Activated T-helper 1 cell treated with anti-CD3 and anti-CD28 coated beads, Interleukin-12 subunit alpha, Interleukin-12 subunit beta, Interleukin-2, Interleukin-4 antibody, amounts not matched to agents 30 ng/mL and 10 ng/mL and 1 ng/mL, durations not matched to agents 14 hours and 24 hours and 36 hours (primary cell): Measurements from ENCODE around the gene COL16A1. TPM values are rescaled to one million over a fixed set of nuclear protein-coding genes. Genes with fewer than 3 reads are reported as not detected.

Source experiments
- DNase-seq: peaks from one replicate; pipeline ENCODE4 v3.0.0; 2021; ENCODE audit warnings: low spot score
- H3K27ac Mint-ChIP-seq: one replicate; pipeline ENCODE4 v1.8.0; 2021; ENCODE audit warnings: mild to moderate bottlenecking, mixed read lengths
- H3K27me3 Mint-ChIP-seq: one replicate; pipeline ENCODE4 v1.8.0; 2022; ENCODE audit warnings: mild to moderate bottlenecking, moderate library complexity, mixed read lengths; ENCODE audit not compliant: insufficient read depth
- H3K36me3 Mint-ChIP-seq: one replicate; pipeline ENCODE4 v1.8.0; 2021; ENCODE audit warnings: low read depth, mixed read lengths
- H3K4me1 Mint-ChIP-seq: one replicate; pipeline ENCODE4 v1.8.0; 2021; ENCODE audit warnings: low read depth, mixed read lengths
- H3K4me3 Mint-ChIP-seq: one replicate; pipeline ENCODE4 v1.8.0; 2021; ENCODE audit warnings: mild to moderate bottlenecking, moderate library complexity, mixed read lengths
- H3K9me3 Mint-ChIP-seq: one replicate; pipeline ENCODE4 v1.8.0; 2021; ENCODE audit warnings: mixed read lengths
- intact Hi-C: fragments of 100-400 bp; cut with micrococcal nuclease; formaldehyde crosslinking; loops from one replicate; pipeline ENCODE4 v1.15.1; 2024
- total RNA-seq: library from RNA; stranded (reverse); gene quantifications from 2 replicates; pipeline ENCODE4 v1.2.3, GENCODE V29; 2022

The COL16A1 gene
- total RNA-seq, 1 donor from 2014 or later: not detected

- intact Hi-C loops: no loop called here
- H3K27ac Mint-ChIP-seq: no peak overlapping the region
- no peak for DNase-seq
- H3K36me3 Mint-ChIP-seq: no peaks in the 10 kb centered on the region
- peaks cover 13% of the 10 kb centered on the region for H3K4me1 Mint-ChIP-seq
- no peak overlapping the region for H3K4me3 Mint-ChIP-seq
- no peaks in the 10 kb centered on the region for H3K9me3 Mint-ChIP-seq
- H3K27me3 Mint-ChIP-seq: peaks cover 11% of the 10 kb centered on the region
Measured at GRCh38 chr1:31744165-31744888, 40.5 kb upstream of the COL16A1 start.

GRCh38 chr1:31742462-31743212 lies 38.8 kb upstream of the COL16A1 start:
- intact Hi-C loops: no loop called here
- no peak overlapping the region for H3K4me3 Mint-ChIP-seq
- no peak for DNase-seq
- peaks cover 14% of the 10 kb centered on the region for H3K4me1 Mint-ChIP-seq
- no peaks in the 10 kb centered on the region for H3K9me3 Mint-ChIP-seq
- H3K27ac Mint-ChIP-seq: no peak overlapping the region
- no peaks in the 10 kb centered on the region for H3K36me3 Mint-ChIP-seq
- H3K27me3 Mint-ChIP-seq: peaks cover 3% of the 10 kb centered on the region

GRCh38 chr1:31739346-31739745 lies 35.5 kb upstream of the COL16A1 start:
- H3K9me3 Mint-ChIP-seq: no peaks in the 10 kb centered on the region
- peak; percentile 49 for DNase-seq
- H3K27me3 Mint-ChIP-seq: no peaks in the 10 kb centered on the region
- H3K4me1 Mint-ChIP-seq: peaks cover 5% of the 10 kb centered on the region
- peak overlapping the region; percentile 8 for H3K4me3 Mint-ChIP-seq
- H3K27ac Mint-ChIP-seq: no peak overlapping the region
- H3K36me3 Mint-ChIP-seq: no peaks in the 10 kb centered on the region
- intact Hi-C loops: no loop called here

GRCh38 chr1:31736675-31737074 lies 32.9 kb upstream of the COL16A1 start:
- intact Hi-C loops: no loop called here
- H3K4me3 Mint-ChIP-seq: no peak overlapping the region
- H3K9me3 Mint-ChIP-seq: no peaks in the 10 kb centered on the region
- no peak overlapping the region for H3K27ac Mint-ChIP-seq
- H3K4me1 Mint-ChIP-seq: peaks cover 5% of the 10 kb centered on the region
- H3K27me3 Mint-ChIP-seq: peaks cover 4% of the 10 kb centered on the region
- DNase-seq: no peak
- H3K36me3 Mint-ChIP-seq: no peaks in the 10 kb centered on the region

GRCh38 chr1:31735571-31735970 lies 31.8 kb upstream of the COL16A1 start:
- Mint-ChIP-seq H3K36me3 (no peaks in the 10 kb centered on the region), H3K27me3 (peaks cover 4% of the 10 kb centered on the region)
- intact Hi-C loops: no loop called here

GRCh38 chr1:31734582-31735107 lies 30.8 kb upstream of the COL16A1 start:
- Mint-ChIP-seq H3K36me3 (no peaks in the 10 kb centered on the region), H3K4me3 (no peak overlapping the region), H3K27me3 (peaks cover 4% of the 10 kb centered on the region), H3K9me3 (no peaks in the 10 kb centered on the region), H3K27ac (no peak overlapping the region), H3K4me1 (peaks cover 4% of the 10 kb centered on the region)
- intact Hi-C loops: no loop called here
- no peak for DNase-seq

More at GRCh38 chr1:31735571-31735970, 31.8 kb upstream of the COL16A1 start:
- no peak for DNase-seq
- Mint-ChIP-seq H3K4me3 (no peak overlapping the region), H3K9me3 (no peaks in the 10 kb centered on the region), H3K27ac (no peak overlapping the region), H3K4me1 (peaks cover 5% of the 10 kb centered on the region)

GRCh38 chr1:31733389-31734219 lies 29.8 kb upstream of the COL16A1 start:
- H3K4me3 Mint-ChIP-seq: no peak overlapping the region
- peaks cover 4% of the 10 kb centered on the region for H3K27me3 Mint-ChIP-seq
- H3K4me1 Mint-ChIP-seq: no peaks in the 10 kb centered on the region
- H3K36me3 Mint-ChIP-seq: no peaks in the 10 kb centered on the region
- no peaks in the 10 kb centered on the region for H3K9me3 Mint-ChIP-seq
- intact Hi-C loops: no loop called here
- no peak for DNase-seq
- H3K27ac Mint-ChIP-seq: no peak overlapping the region

GRCh38 chr1:31732751-31733289 lies 29.0 kb upstream of the COL16A1 start:
- H3K9me3 Mint-ChIP-seq: no peaks in the 10 kb centered on the region
- no peaks in the 10 kb centered on the region for H3K4me1 Mint-ChIP-seq
- peaks cover 4% of the 10 kb centered on the region for H3K27me3 Mint-ChIP-seq
- H3K4me3 Mint-ChIP-seq: no peak overlapping the region
- H3K27ac Mint-ChIP-seq: no peak overlapping the region
- H3K36me3 Mint-ChIP-seq: no peaks in the 10 kb centered on the region
- no peak for DNase-seq
- intact Hi-C loops: no loop called here

GRCh38 chr1:31732343-31732742 lies 28.5 kb upstream of the COL16A1 start:
- Mint-ChIP-seq H3K4me3 (no peak overlapping the region), H3K9me3 (no peaks in the 10 kb centered on the region), H3K4me1 (no peaks in the 10 kb centered on the region), H3K36me3 (no peaks in the 10 kb centered on the region), H3K27me3 (peaks cover 4% of the 10 kb centered on the region), H3K27ac (no peak overlapping the region)
- intact Hi-C loops: no loop called here
- no peak for DNase-seq

- intact Hi-C loops: no loop called here
- Mint-ChIP-seq H3K36me3 (no peaks in the 10 kb centered on the region), H3K27me3 (peaks cover 4% of the 10 kb centered on the region), H3K9me3 (no peaks in the 10 kb centered on the region), H3K4me1 (no peaks in the 10 kb centered on the region), H3K27ac (no peak overlapping the region), H3K4me3 (no peak overlapping the region)
- no peak for DNase-seq
Measured at GRCh38 chr1:31731049-31731565, 27.3 kb upstream of the COL16A1 start.

- no peak for DNase-seq
- Mint-ChIP-seq H3K4me1 (no peaks in the 10 kb centered on the region), H3K36me3 (no peaks in the 10 kb centered on the region), H3K9me3 (no peaks in the 10 kb centered on the region), H3K27me3 (peaks cover 4% of the 10 kb centered on the region), H3K27ac (no peak overlapping the region), H3K4me3 (no peak overlapping the region)
- intact Hi-C loops: no loop called here
Measured at GRCh38 chr1:31730336-31731048, 26.7 kb upstream of the COL16A1 start.

- Mint-ChIP-seq H3K4me1 (no peaks in the 10 kb centered on the region), H3K9me3 (no peaks in the 10 kb centered on the region), H3K36me3 (no peaks in the 10 kb centered on the region), H3K27me3 (peaks cover 5% of the 10 kb centered on the region), H3K27ac (no peak overlapping the region), H3K4me3 (no peak overlapping the region)
- DNase-seq: no peak
- intact Hi-C loops: no loop called here
Measured at GRCh38 chr1:31727849-31728248, 24.0 kb upstream of the COL16A1 start.
